Measurements from ENCODE around the gene GYG1.

DNA sequence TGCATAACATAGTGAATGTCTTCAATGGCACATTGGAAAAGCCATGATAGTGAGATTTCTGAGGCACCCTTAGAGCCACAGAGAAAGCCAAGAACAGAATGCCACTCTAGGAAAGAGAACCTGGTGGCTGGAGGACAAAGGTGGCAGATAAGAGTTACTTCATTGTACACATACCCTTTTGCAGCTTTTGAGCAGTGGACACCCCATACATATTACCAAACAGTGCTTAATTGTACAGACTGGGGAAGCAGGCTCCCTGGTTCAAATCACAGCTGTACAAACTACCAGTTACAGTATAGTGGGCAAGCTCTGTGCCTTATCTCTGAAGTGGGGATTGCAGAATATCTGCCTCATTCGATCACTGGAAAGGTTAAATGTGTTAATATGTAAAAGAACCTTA, 10.1 kb upstream of the GYG1 start:
- TF ChIP-seq, protein P1, sequence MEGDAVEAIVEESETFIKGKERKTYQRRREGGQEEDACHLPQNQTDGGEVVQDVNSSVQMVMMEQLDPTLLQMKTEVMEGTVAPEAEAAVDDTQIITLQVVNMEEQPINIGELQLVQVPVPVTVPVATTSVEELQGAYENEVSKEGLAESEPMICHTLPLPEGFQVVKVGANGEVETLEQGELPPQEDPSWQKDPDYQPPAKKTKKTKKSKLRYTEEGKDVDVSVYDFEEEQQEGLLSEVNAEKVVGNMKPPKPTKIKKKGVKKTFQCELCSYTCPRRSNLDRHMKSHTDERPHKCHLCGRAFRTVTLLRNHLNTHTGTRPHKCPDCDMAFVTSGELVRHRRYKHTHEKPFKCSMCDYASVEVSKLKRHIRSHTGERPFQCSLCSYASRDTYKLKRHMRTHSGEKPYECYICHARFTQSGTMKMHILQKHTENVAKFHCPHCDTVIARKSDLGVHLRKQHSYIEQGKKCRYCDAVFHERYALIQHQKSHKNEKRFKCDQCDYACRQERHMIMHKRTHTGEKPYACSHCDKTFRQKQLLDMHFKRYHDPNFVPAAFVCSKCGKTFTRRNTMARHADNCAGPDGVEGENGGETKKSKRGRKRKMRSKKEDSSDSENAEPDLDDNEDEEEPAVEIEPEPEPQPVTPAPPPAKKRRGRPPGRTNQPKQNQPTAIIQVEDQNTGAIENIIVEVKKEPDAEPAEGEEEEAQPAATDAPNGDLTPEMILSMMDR (IDR thresholded peaks at IDR 0.05): no peak
- no peak for TF ChIP-seq POLR2A (IDR thresholded peaks at IDR 0.05)
